K562 (cell line): Measurements from ENCODE around the gene LYPD4. TPM values are rescaled to one million over a fixed set of nuclear protein-coding genes. Genes with fewer than 3 reads are reported as not detected.

ENCODE experiments used
- DNMT1 ChIP-seq: fragments of 450-650 bp; IDR thresholded peaks from 2 replicates; pipeline ENCODE4 v1.6.1; 2016; ENCODE audit warnings: antibody characterized with exemption, mild to moderate bottlenecking
- FOXJ3 ChIP-seq: sonication (generic); formaldehyde crosslinking; IDR thresholded peaks from 2 replicates; pipeline ENCODE4 v1.4.0; 2020; ENCODE audit warnings: mild to moderate bottlenecking, missing genetic modification reagents
- KDM4B ChIP-seq, 2 experiments: fragments of 450-650 bp in 1 of 2; sonication (generic) in 1 of 2; IDR thresholded peaks; 2 replicates each; pipeline ENCODE4 v1.6.1; 2016 to 2017; ENCODE audit warnings: borderline replicate concordance in 2 of 2, antibody characterized with exemption in 1 of 2, low read depth in 1 of 2, mild to moderate bottlenecking in 1 of 2
- RBM15 ChIP-seq: fragments of 200-400 bp; formaldehyde crosslinking; IDR thresholded peaks from 2 replicates; pipeline ENCODE4 v1.6.1; 2018; ENCODE audit warnings: mild to moderate bottlenecking, low read length, moderate library complexity; ENCODE audit not compliant: insufficient read depth
- RBM39 ChIP-seq: fragments of 200-400 bp; formaldehyde crosslinking; optimal IDR thresholded peaks from 2 replicates; pipeline ENCODE3; 2018; ENCODE audit warnings: low read depth, low read length
- RHOXF2B ChIP-seq: fragments of 250-450 bp; sonication (Bioruptor Pico); conservative IDR thresholded peaks from 2 replicates; pipeline ENCODE4 v1.5.1; 2021
- RNF2 ChIP-seq: sonication (generic); IDR thresholded peaks from 2 replicates; pipeline ENCODE4 v1.6.1; 2016
- SMAD3 ChIP-seq: fragments of 450-650 bp; formaldehyde crosslinking; conservative IDR thresholded peaks from 2 replicates; pipeline ENCODE4 v1.4.0; 2020; ENCODE audit warnings: mild to moderate bottlenecking
- SMARCB1 ChIP-seq: IDR thresholded peaks from 2 replicates; pipeline ENCODE4 v1.6.1; 2011; ENCODE audit warnings: improper control_type of control experiment, low read depth; ENCODE audit not compliant: insufficient read length
- TSHZ1 ChIP-seq: fragments of 250-450 bp; sonication (Bioruptor Pico); IDR thresholded peaks from 2 replicates; pipeline ENCODE4 v1.4.0; 2020; ENCODE audit warnings: mild to moderate bottlenecking, moderate library complexity
- USF2 ChIP-seq: sonication (generic); formaldehyde crosslinking; IDR thresholded peaks from 2 replicates; pipeline ENCODE4 v1.5.0; 2020; ENCODE audit warnings: missing genetic modification reagents
- XRCC3 ChIP-seq: fragments of 450-650 bp; IDR thresholded peaks from 2 replicates; pipeline ENCODE4 v1.6.1; 2017; ENCODE audit warnings: mild to moderate bottlenecking, moderate library complexity
- ZBTB17 ChIP-seq: fragments of 450-650 bp; formaldehyde crosslinking; IDR thresholded peaks from 2 replicates; pipeline ENCODE4 v1.4.0; 2020; ENCODE audit warnings: mild to moderate bottlenecking
- ZC3H11A ChIP-seq: IDR thresholded peaks from 2 replicates; pipeline ENCODE4 v1.6.1; 2012; ENCODE audit warnings: low read depth, low read length, improper control_type of control experiment
- ZC3H8 ChIP-seq: fragments of 450-650 bp; IDR thresholded peaks from 2 replicates; pipeline ENCODE4 v1.6.1; 2017
- ZNF12 ChIP-seq: sonication (generic); formaldehyde crosslinking; IDR thresholded peaks from 2 replicates; pipeline ENCODE4 v1.4.0; 2020; ENCODE audit warnings: mild to moderate bottlenecking, missing genetic modification reagents
- ZNF124 ChIP-seq: sonication (generic); formaldehyde crosslinking; IDR thresholded peaks from 2 replicates; pipeline ENCODE4 v1.8.1; 2022; ENCODE audit warnings: missing genetic modification reagents
- ZNF785 ChIP-seq: fragments of 250-450 bp; sonication (Bioruptor Pico); IDR thresholded peaks from 2 replicates; pipeline ENCODE4 v1.4.0; 2020; ENCODE audit warnings: mild to moderate bottlenecking
- ZSCAN29 ChIP-seq: fragments of 450-650 bp; IDR thresholded peaks from 2 replicates; pipeline ENCODE4 v1.6.1; 2017
- polyA plus RNA-seq, 8 experiments: library from polyadenylated mRNA; depleted of rRNA in 4 of 8; stranded (reverse) in 5 of 8; unstranded in 3 of 8; fragments of >200 nt; fragmentation: Nextera tagmentation in 2 of 8; fragmentation: Illumina TruSeq in 1 of 8; extraction: Ambion mirVana in 2 of 8; extraction: Trizol in 1 of 8; gene quantifications; 2 replicates each; pipeline versions ENCODE4 v1.2.1 to v1.2.3, GENCODE V29; 2011 to 2014; ENCODE audit warnings: inconsistent platforms in 1 of 8, missing spikeins in 1 of 8
- total RNA-seq, 7 experiments: library from RNA; depleted of rRNA in 6 of 7; stranded (reverse); fragments of >200 nt in 6 of 7; fragmentation: Illumina TruSeq in 2 of 7; extraction: Trizol in 2 of 7; gene quantifications; 2 replicates each; pipeline versions ENCODE4 v1.2.1 to v1.2.3, GENCODE V29; 2011 to 2021; ENCODE audit warnings: low replicate concordance in 1 of 7
- TF ChIP-seq, protein P1 (sequence below): fragments of 450-650 bp; formaldehyde crosslinking; IDR thresholded peaks from 2 replicates; pipeline ENCODE4 v1.4.0; 2020; ENCODE audit warnings: mild to moderate bottlenecking, moderate library complexity
- TF ChIP-seq, protein P2 (sequence below): sonication (generic); formaldehyde crosslinking; IDR thresholded peaks from 2 replicates; pipeline ENCODE4 v1.8.0; 2022; ENCODE audit warnings: mild to moderate bottlenecking, missing genetic modification reagents

LYPD4 gene
- total and polyA plus RNA-seq, 9 of the 15 experiments (the other 6 are each of a cell fraction or from before 2014, with no cell fraction given): 0.11 TPM; not detected in 8

DNA sequence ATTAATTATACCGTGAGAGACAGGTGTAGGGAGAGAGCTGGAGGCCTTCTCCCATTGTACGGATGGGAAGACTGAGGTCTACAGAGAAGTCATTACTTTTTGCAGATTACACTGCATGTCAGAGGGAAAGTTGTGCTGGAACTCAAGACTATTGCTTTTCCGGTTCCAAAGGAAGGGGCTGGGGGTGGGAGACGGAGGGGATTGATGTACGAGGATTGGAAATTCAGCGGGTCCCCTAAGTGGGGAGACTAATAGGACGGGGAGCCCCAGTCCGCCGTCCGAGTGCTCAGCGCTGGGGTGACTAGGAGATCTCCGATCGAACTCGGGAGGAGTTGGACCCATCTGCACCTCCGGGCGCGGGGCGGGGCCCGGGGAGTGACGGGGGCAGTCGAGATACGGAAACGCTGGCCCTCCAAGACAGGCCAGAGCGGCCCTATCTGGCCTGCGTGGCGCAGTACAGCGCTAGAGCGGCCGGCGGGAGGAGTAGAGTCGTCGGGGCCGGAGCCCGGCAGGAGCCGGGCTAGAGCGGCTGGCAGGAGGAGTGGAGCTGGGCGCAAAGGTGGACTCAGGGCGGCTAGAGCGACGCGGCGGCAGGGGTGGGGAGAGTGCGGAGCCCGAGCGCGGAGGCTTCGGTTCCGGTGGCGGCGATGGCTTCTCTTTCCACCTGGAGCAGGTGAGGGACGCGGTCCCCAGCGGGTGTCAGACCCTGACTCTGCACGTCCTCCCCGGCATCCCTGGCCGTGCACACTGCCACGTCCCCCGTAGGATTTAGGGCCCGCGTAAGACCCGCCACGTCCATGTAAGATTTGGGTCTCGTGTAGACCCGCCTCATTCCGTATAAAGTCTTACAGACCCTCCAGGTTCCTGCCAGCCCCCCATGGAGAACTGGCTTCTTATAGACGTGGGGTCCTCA is 39.6 kb upstream of the LYPD4 start (continued):
- TF ChIP-seq DNMT1 (0 out of 2 replicates have a peak, but pooled peaks have one; percentile 27), ZSCAN29 (peak; percentile 94), SMAD3 (peak; percentile 53; the same call in 1 of the 2 replicates), ZNF124 (CRISPR knock-in tag) (no peak), ZBTB17 (CRISPR knock-in tag) (peak; percentile 83), RBM39 (peak; percentile 74), FOXJ3 (CRISPR knock-in tag) (no peak), ZC3H11A (no peak), ZNF785 (CRISPR knock-in tag) (no peak), RBM15 (no peak), SMARCB1 (no peak), RHOXF2B (CRISPR knock-in tag) (no peak), RNF2 (peak; percentile 91), ZNF12 (CRISPR knock-in tag) (0 out of 2 replicates have a peak, but pooled peaks have one; percentile 22), TSHZ1 (CRISPR knock-in tag) (no peak), KDM4B (IDR thresholded peaks at IDR 0.05; ENCODE audit: borderline replicate concordance in 2 of 2, low read depth in 1 of 2) (peak in 1 of 2 experiments; percentile 86; a peak in 1 of 4 replicates), ZC3H8 (no peak), XRCC3 (no peak), USF2 (no peak)
- TF ChIP-seq, protein P1, sequence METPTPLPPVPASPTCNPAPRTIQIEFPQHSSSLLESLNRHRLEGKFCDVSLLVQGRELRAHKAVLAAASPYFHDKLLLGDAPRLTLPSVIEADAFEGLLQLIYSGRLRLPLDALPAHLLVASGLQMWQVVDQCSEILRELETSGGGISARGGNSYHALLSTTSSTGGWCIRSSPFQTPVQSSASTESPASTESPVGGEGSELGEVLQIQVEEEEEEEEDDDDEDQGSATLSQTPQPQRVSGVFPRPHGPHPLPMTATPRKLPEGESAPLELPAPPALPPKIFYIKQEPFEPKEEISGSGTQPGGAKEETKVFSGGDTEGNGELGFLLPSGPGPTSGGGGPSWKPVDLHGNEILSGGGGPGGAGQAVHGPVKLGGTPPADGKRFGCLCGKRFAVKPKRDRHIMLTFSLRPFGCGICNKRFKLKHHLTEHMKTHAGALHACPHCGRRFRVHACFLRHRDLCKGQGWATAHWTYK (CRISPR knock-in tag): 0 out of 2 replicates have a peak, but pooled peaks have one; percentile 38
- TF ChIP-seq, protein P2, sequence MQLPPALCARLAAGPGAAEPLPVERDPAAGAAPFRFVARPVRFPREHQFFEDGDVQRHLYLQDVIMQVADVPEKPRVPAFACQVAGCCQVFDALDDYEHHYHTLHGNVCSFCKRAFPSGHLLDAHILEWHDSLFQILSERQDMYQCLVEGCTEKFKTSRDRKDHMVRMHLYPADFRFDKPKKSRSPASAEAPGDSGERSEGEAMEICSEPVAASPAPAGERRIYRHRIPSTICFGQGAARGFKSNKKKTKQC (CRISPR knock-in tag): no peak; the same call in 1 of the 2 replicates
